ENCODE results near the gene GDF2. TPM values are rescaled to one million over a fixed set of nuclear protein-coding genes. Genes with fewer than 3 reads are reported as not detected.

The GDF2 gene
- total RNA-seq, 1 experiment from 2014 or later = not detected

- Histone ChIP-seq H4K8ac (replicated peaks; ENCODE audit: insufficient read length, low read depth, low read length) (no peak overlapping the region), H3K27me3 (ENCODE audit: insufficient read depth, low read length) (no peaks in the 10 kb centered on the region), H2BK5ac (ENCODE audit: insufficient read length, low read length) (no peak overlapping the region), H3K27ac (ENCODE audit: insufficient read length, low read depth, low read length) (no peak overlapping the region), H3K56ac (ENCODE audit: insufficient read length, low read depth, low read length) (no peak overlapping the region), H3K4me2 (ENCODE audit: insufficient read depth, insufficient read length, low read length) (no peak overlapping the region), H2BK20ac (ENCODE audit: low read depth, low read length, poor library complexity, severe bottlenecking) (no peak overlapping the region), H2BK15ac (ENCODE audit: low read depth, low read length) (no peak overlapping the region), H3K14ac (ENCODE audit: insufficient read depth, low read length) (no peak overlapping the region), H3K18ac (ENCODE audit: insufficient read length, low read depth, low read length) (no peak overlapping the region), H2BK120ac (ENCODE audit: low read depth, low read length, poor library complexity, severe bottlenecking) (no peak overlapping the region), H3K79me1 (ENCODE audit: insufficient read depth, low read depth, low read length, poor library complexity, severe bottlenecking) (no peaks in the 10 kb centered on the region), H2AK5ac (ENCODE audit: insufficient read length, low read length) (no peak overlapping the region), H3K23ac (ENCODE audit: insufficient read length, low read depth, low read length) (no peak overlapping the region), H2AFZ (ENCODE audit: low read length) (no peak overlapping the region), H3K4me1 (ENCODE audit: insufficient read depth, low read length) (no peaks in the 10 kb centered on the region), H4K5ac (ENCODE audit: insufficient read length, low read depth, low read length) (no peak overlapping the region), H2BK12ac (ENCODE audit: insufficient read length, low read depth, low read length) (no peak overlapping the region), H3T11ph (ENCODE audit: low read length) (no peak overlapping the region), H3K4ac (ENCODE audit: low read depth, low read length) (no peak overlapping the region), H3K23me2 (ENCODE audit: insufficient read length, low read depth, low read length, poor library complexity, severe bottlenecking) (no peaks in the 10 kb centered on the region), H4K91ac (ENCODE audit: insufficient read length, low read depth, low read length) (no peak overlapping the region), H4K20me1 (ENCODE audit: control insufficient read depth, insufficient read depth, insufficient read length) (no peaks in the 10 kb centered on the region), H3K9ac (ENCODE audit: extremely low read depth, insufficient read length, low read length) (no peak overlapping the region), H3K9me3 (ENCODE audit: control insufficient read depth, low read depth, low read length) (no peaks in the 10 kb centered on the region), H3K79me2 (ENCODE audit: insufficient read depth, low read length) (no peaks in the 10 kb centered on the region)
- Mint-ChIP-seq H3K27me3 (ENCODE audit: low read depth) (peaks cover 24% of the 10 kb centered on the region), H3K27ac (no peak overlapping the region), H3K4me3 (no peak overlapping the region), H3K4me1 (no peaks in the 10 kb centered on the region), H3K9me3 (no peaks in the 10 kb centered on the region), H3K36me3 (ENCODE audit: insufficient read depth in 1 of 3, low read depth in 3 of 3) (no peaks in the 10 kb centered on the region)
- peak; percentile 30; the same call in 1 of the 3 replicates for TF ChIP-seq CTCF (conservative IDR thresholded peaks at IDR 0.05)
- peak; percentile 24 for DNase-seq
- WGBS (ENCODE audit: extremely low coverage, insufficient read length, low lambda C conversion rate) = no CpG with 5 or more reads among the region's 9 CpGs
Observed at GRCh38 chr10:47288916-47289495, 33.2 kb upstream of the GDF2 start.
